PC-3 (cell line): ENCODE measurements around the gene RSU1. TPM values are rescaled to one million over a fixed set of nuclear protein-coding genes. Genes with fewer than 3 reads are reported as not detected.

Experiments
- ATAC-seq: fragments of 200-7000 bp; cut with Tn5 transposase; 2 replicates; pipeline ENCODE4 v1.9.1; 2020; ENCODE audit warnings: mild to moderate bottlenecking, moderate library complexity
- BruUV-seq: library from RNA; stranded (reverse); fragments of 400-500 nt; replicated peaks from 2 replicates; lab custom pipeline; 2021; lab: Mats Ljungman, UMichigan
- CTCF ChIA-PET: fragments of 300-600 bp; sonication (Branson Sonifier 250); formaldehyde crosslinking; loops from one replicate; lab custom pipeline; 2022; ENCODE audit warnings: antibody characterized with exemption; lab: Charles Lee
- POLR2A ChIA-PET: fragments of 300-600 bp; sonication (Branson Sonifier 250); formaldehyde crosslinking; loops from one replicate; lab custom pipeline; 2022; ENCODE audit warnings: antibody characterized with exemption; ENCODE audit not compliant: unreplicated experiment; lab: Charles Lee
- DNase-seq: peaks from one replicate; pipeline ENCODE4 v3.0.0-alpha.2; 2015
- H2AFZ ChIP-seq: fragments of 300-600 bp; sonication (generic); 2 replicates; pipeline ENCODE4 v1.6.0; 2016; ENCODE audit warnings: antibody characterized with exemption, low read length
- H3F3A ChIP-seq: fragments of 300-600 bp; sonication (generic); one replicate; pipeline ENCODE4 v1.6.0; 2017; ENCODE audit warnings: antibody characterized with exemption, low read length, control low read depth, mild to moderate bottlenecking; ENCODE audit not compliant: unreplicated experiment
- H3K27ac ChIP-seq: fragments of 300-600 bp; sonication (generic); 2 replicates; pipeline ENCODE4 v1.5.1; 2016; ENCODE audit warnings: mild to moderate bottlenecking, low read length
- H3K27me3 ChIP-seq: fragments of 300-600 bp; sonication (generic); 2 replicates; pipeline ENCODE4 v1.6.1; 2016; ENCODE audit warnings: low read length, mixed read lengths
- H3K36me3 ChIP-seq: fragments of 300-600 bp; sonication (generic); 2 replicates; pipeline ENCODE4 v1.6.1; 2016; ENCODE audit warnings: low read depth, mixed run types, low read length, mixed read lengths
- H3K4me1 ChIP-seq: fragments of 300-600 bp; sonication (generic); 2 replicates; pipeline ENCODE4 v1.5.1; 2016; ENCODE audit warnings: low read length; ENCODE audit not compliant: insufficient read depth
- H3K4me2 ChIP-seq: fragments of 300-600 bp; sonication (generic); 2 replicates; pipeline ENCODE4 v1.6.0; 2016; ENCODE audit warnings: low read length
- H3K4me3 ChIP-seq: fragments of 300-600 bp; sonication (generic); 2 replicates; pipeline ENCODE4 v1.5.1; 2016; ENCODE audit warnings: mild to moderate bottlenecking, low read length, mixed read lengths
- H3K79me2 ChIP-seq: fragments of 300-600 bp; sonication (generic); 2 replicates; pipeline ENCODE4 v1.6.1; 2017; ENCODE audit warnings: low read length, mixed read lengths
- H3K9ac ChIP-seq: fragments of 300-600 bp; sonication (generic); 2 replicates; pipeline ENCODE4 v1.6.0; 2016; ENCODE audit warnings: mild to moderate bottlenecking, low read length
- H3K9me2 ChIP-seq: fragments of 300-600 bp; sonication (generic); replicated peaks from 2 replicates; pipeline ENCODE4 v1.6.1; 2016; ENCODE audit warnings: mixed run types, low read length, mixed read lengths
- H3K9me3 ChIP-seq: fragments of 300-600 bp; sonication (generic); 2 replicates; pipeline ENCODE4 v1.6.1; 2016; ENCODE audit warnings: low read length, mixed read lengths
- H4K20me1 ChIP-seq: fragments of 300-600 bp; sonication (generic); 2 replicates; pipeline ENCODE4 v1.6.1; 2016; ENCODE audit warnings: low read length, mixed read lengths
- CTCF ChIP-seq: fragments of 300-600 bp; sonication (generic); conservative IDR thresholded peaks from 2 replicates; pipeline ENCODE4 v1.5.1; 2017; ENCODE audit warnings: antibody characterized with exemption, low read depth, mild to moderate bottlenecking, low read length
- EZH2 ChIP-seq: fragments of 300-600 bp; sonication (generic); IDR thresholded peaks from one replicate; pipeline ENCODE4 v1.6.1; 2017; ENCODE audit warnings: antibody characterized with exemption, mild to moderate bottlenecking, low read length; ENCODE audit not compliant: unreplicated experiment
- EZH2phosphoT487 ChIP-seq: fragments of 300-600 bp; sonication (generic); IDR thresholded peaks from 2 replicates; pipeline ENCODE4 v1.6.1; 2018; ENCODE audit warnings: mild to moderate bottlenecking, antibody characterized with exemption, low read length, borderline replicate concordance
- intact Hi-C: fragments of 100-400 bp; cut with micrococcal nuclease; formaldehyde crosslinking; loops from 2 replicates; pipeline ENCODE4 v1.9.0; 2023
- total RNA-seq: library from RNA; depleted of rRNA; stranded (reverse); fragments of >200 nt; gene quantifications from 2 replicates; pipeline ENCODE4 v1.2.3, GENCODE V29; 2014

Gene RSU1
- total RNA-seq, 1 experiment from 2014 or later: 21.2 TPM

GRCh38 chr10:16809074-16809718, 8.0 kb downstream of the RSU1 start:
- H2AFZ ChIP-seq: no peak overlapping the region
- H3F3A ChIP-seq: no peaks in the 10 kb centered on the region
- no peak overlapping the region for H3K4me3 ChIP-seq
- H4K20me1 ChIP-seq: no peaks in the 10 kb centered on the region
- ATAC-seq (peak; percentile 66; the same call in 1 of the 2 replicates), DNase-seq (peak; percentile 25)
- no peaks in the 10 kb centered on the region for H3K9me3 ChIP-seq
- no peak overlapping the region for H3K9ac ChIP-seq
- H3K79me2 ChIP-seq: peaks cover 10% of the 10 kb centered on the region; the same call in 1 of the 2 replicates
- no peak overlapping the region for H3K4me2 ChIP-seq
- no TSS peak for BruUV-seq
- TF ChIP-seq CTCF (peak; percentile 60), EZH2 (no peak)
- H3K36me3 ChIP-seq: no peaks in the 10 kb centered on the region
- intact Hi-C loops: no loop called here
- no peaks in the 10 kb centered on the region for H3K4me1 ChIP-seq
- no peaks in the 10 kb centered on the region for H3K9me2 ChIP-seq
- H3K27ac ChIP-seq: no peak overlapping the region
- POLR2A ChIA-PET: interaction anchor here (0.6 kb wide), 1 partner anchor 8 kb away, joined by 3 read pairs; the partner anchor contains the start of gene RSU1
- CTCF ChIA-PET: no interaction called here
- no peaks in the 10 kb centered on the region for H3K27me3 ChIP-seq

GRCh38 chr10:16804123-16804522, 13.1 kb downstream of the RSU1 start:
- ChIA-PET POLR2A (no interaction called here), CTCF (no interaction called here)
- BruUV-seq: no TSS peak

More at GRCh38 chr10:16804123-16804522, 13.1 kb downstream of the RSU1 start:
- no peaks in the 10 kb centered on the region for H3K9me3 ChIP-seq
- no peak overlapping the region for H3K9ac ChIP-seq
- no peak overlapping the region for H2AFZ ChIP-seq
- H3F3A ChIP-seq: no peaks in the 10 kb centered on the region
- no peaks in the 10 kb centered on the region; the same call in 1 of the 2 replicates for H3K79me2 ChIP-seq
- no peaks in the 10 kb centered on the region for H3K9me2 ChIP-seq
- ATAC-seq: no peak
- intact Hi-C loops: no loop called here
- H3K27me3 ChIP-seq: no peaks in the 10 kb centered on the region
- H3K4me1 ChIP-seq: no peaks in the 10 kb centered on the region
- H4K20me1 ChIP-seq: no peaks in the 10 kb centered on the region
- H3K27ac ChIP-seq: no peak overlapping the region
- no peak for DNase-seq
- no peak for TF ChIP-seq CTCF
- no peak for TF ChIP-seq EZH2
- TF ChIP-seq EZH2phosphoT487: no peak
- H3K36me3 ChIP-seq: no peaks in the 10 kb centered on the region
- H3K4me2 ChIP-seq: no peak overlapping the region
- no peak overlapping the region for H3K4me3 ChIP-seq
